Fibroblast of villous mesenchyme (primary cell): ENCODE measurements around the gene CDC20B. TPM values are rescaled to one million over a fixed set of nuclear protein-coding genes. Genes with fewer than 3 reads are reported as not detected.

ENCODE experiments used
- DNase-seq: peaks from one replicate; pipeline ENCODE4 v3.0.0-alpha.2; 2010; ENCODE audit warnings: low read depth
- H3K4me3 ChIP-seq: 2 replicates; pipeline ENCODE4 v1.5.1; 2011; ENCODE audit warnings: low read depth, mild to moderate bottlenecking, low read length
- CTCF ChIP-seq: IDR thresholded peaks from 2 replicates; pipeline ENCODE4 v1.5.1; 2012; ENCODE audit warnings: low read depth, mild to moderate bottlenecking, low read length; ENCODE audit not compliant: insufficient read depth
- small RNA-seq: library from RNA; depleted of rRNA; stranded (forward); fragments of <200 nt; gene quantifications from one replicate; pipeline ENCODE3, GENCODE V24; 2012
- total RNA-seq: library from RNA; depleted of rRNA; stranded (reverse); fragments of >200 nt; gene quantifications from 2 replicates; pipeline ENCODE4 v1.2.3, GENCODE V29; 2012

Gene CDC20B
- total RNA-seq, 1 donor = not detected

GRCh38 chr5:55063899-55064298 is 109.1 kb downstream of the CDC20B start:
- no peak for DNase-seq
- H3K4me3 ChIP-seq = no peak overlapping the region
- TF ChIP-seq CTCF = no peak

- no peak for DNase-seq
- TF ChIP-seq CTCF = no peak
- no peak overlapping the region for H3K4me3 ChIP-seq
These were observed 109.6 kb downstream of the CDC20B start for GRCh38 chr5:55063220-55063863.

Small RNA genes lying within 50 kb of the gene (small RNA-seq; reads per million reads assigned to genes)
- gene MIR449A (0.56 reads per million), gene MIR449B (not detected), gene MIR449C (not detected)

Other genes with a start within 250 kb of the CDC20B start
- gene ESM1, start 187.6 kb downstream of the CDC20B start, total RNA-seq = under 0.01 and 0.86 TPM in 2 replicates
- not detected in 2 replicates for gene GZMK, start 148.9 kb downstream of the CDC20B start, total RNA-seq
- not detected in 2 replicates for gene GZMA, start 70.5 kb downstream of the CDC20B start, total RNA-seq
- 133 and 182 TPM in 2 replicates for gene GPX8, start 13.0 kb downstream of the CDC20B start, total RNA-seq
- gene MCIDAS, start 54.1 kb upstream of the CDC20B start, total RNA-seq = not detected in 2 replicates
- 0.32 TPM in 1 of 2 replicates, not detected in the other for gene CCNO, start 60.4 kb upstream of the CDC20B start, total RNA-seq
- gene DHX29, start 134.5 kb upstream of the CDC20B start, total RNA-seq = 36.1 and 43.6 TPM in 2 replicates
- 72.8 and 108 TPM in 2 replicates for gene MTREX, start 134.8 kb upstream of the CDC20B start, total RNA-seq